Trophoblast cell (in vitro differentiated cells and primary cell): ENCODE results near the gene PSME3IP1.

Experiments used
- DNase-seq, 2 donors: peaks; one replicate each; pipeline ENCODE4 v3.0.0-alpha.2; 2016
- H2AFZ ChIP-seq: 2 replicates; pipeline ENCODE4 v1.6.1; 2013; ENCODE audit warnings: low read length, moderate library complexity, mild to moderate bottlenecking; ENCODE audit not compliant: insufficient read depth, poor library complexity
- H2AK5ac ChIP-seq: 2 replicates; pipeline ENCODE4 v1.6.1; 2013; ENCODE audit warnings: mild to moderate bottlenecking, low read length
- H2BK120ac ChIP-seq: 2 replicates; pipeline ENCODE4 v1.6.1; 2013; ENCODE audit warnings: low read length, mild to moderate bottlenecking, moderate library complexity; ENCODE audit not compliant: insufficient read depth, poor library complexity
- H2BK12ac ChIP-seq: 2 replicates; pipeline ENCODE4 v1.6.1; 2013; ENCODE audit warnings: mild to moderate bottlenecking, low read length, moderate library complexity
- H2BK5ac ChIP-seq: 2 replicates; pipeline ENCODE4 v1.6.1; 2013; ENCODE audit warnings: low read length, low read depth, moderate library complexity, mild to moderate bottlenecking; ENCODE audit not compliant: poor library complexity
- H3K14ac ChIP-seq: 2 replicates; pipeline ENCODE4 v1.6.1; 2013; ENCODE audit warnings: mild to moderate bottlenecking, low read length
- H3K18ac ChIP-seq: 2 replicates; pipeline ENCODE4 v1.6.1; 2013; ENCODE audit warnings: mild to moderate bottlenecking, low read length
- H3K23ac ChIP-seq: 2 replicates; pipeline ENCODE4 v1.6.1; 2013; ENCODE audit warnings: low read length
- H3K27ac ChIP-seq: 2 replicates; pipeline ENCODE4 v1.5.1; 2013; ENCODE audit warnings: low read depth, mild to moderate bottlenecking, inconsistent platforms, low read length, moderate library complexity
- H3K27me3 ChIP-seq: 2 replicates; pipeline ENCODE4 v1.6.1; 2013; ENCODE audit warnings: inconsistent platforms, mild to moderate bottlenecking, low read length, moderate library complexity; ENCODE audit not compliant: insufficient read depth
- H3K36me3 ChIP-seq, 2 experiments: 1 replicate in 1 of 2; 2 replicates in 1 of 2; pipeline ENCODE4 v1.6.1; 2013; ENCODE audit warnings: low read length in 2 of 2, mild to moderate bottlenecking in 2 of 2, moderate library complexity in 1 of 2; ENCODE audit not compliant: insufficient read depth in 2 of 2, control insufficient read depth in 1 of 2
- H3K4ac ChIP-seq: 2 replicates; pipeline ENCODE4 v1.6.1; 2013; ENCODE audit warnings: low read depth, mild to moderate bottlenecking, low read length, moderate library complexity
- H3K4me1 ChIP-seq, 2 experiments: 1 replicate in 1 of 2; 2 replicates in 1 of 2; pipeline ENCODE4 v1.6.1; 2013; ENCODE audit warnings: low read length in 2 of 2, mild to moderate bottlenecking in 2 of 2, moderate library complexity in 1 of 2; ENCODE audit not compliant: insufficient read depth in 2 of 2, control insufficient read depth in 1 of 2
- H3K4me2 ChIP-seq: 2 replicates; pipeline ENCODE4 v1.6.1; 2013; ENCODE audit warnings: inconsistent platforms, mild to moderate bottlenecking, low read length, moderate library complexity
- H3K4me3 ChIP-seq: 2 replicates; pipeline ENCODE4 v1.5.1; 2013; ENCODE audit warnings: mild to moderate bottlenecking, low read depth, low read length, inconsistent platforms
- H3K79me1 ChIP-seq: one replicate; pipeline ENCODE4 v1.6.1; 2013; ENCODE audit warnings: low read length
- H3K79me2 ChIP-seq: 2 replicates; pipeline ENCODE4 v1.6.1; 2013; ENCODE audit warnings: low read length, mild to moderate bottlenecking; ENCODE audit not compliant: control insufficient read depth, insufficient read depth, poor library complexity
- H3K9ac ChIP-seq: 2 replicates; pipeline ENCODE4 v1.6.1; 2013; ENCODE audit warnings: mild to moderate bottlenecking, low read length
- H3K9me3 ChIP-seq: 2 replicates; pipeline ENCODE4 v1.6.1; 2013; ENCODE audit warnings: low read depth, mild to moderate bottlenecking, control low read depth, inconsistent platforms, low read length; ENCODE audit not compliant: insufficient read depth
- H4K12ac ChIP-seq: 2 replicates; pipeline ENCODE4 v1.6.1; 2013; ENCODE audit warnings: low read depth, mild to moderate bottlenecking, low read length, moderate library complexity
- H4K8ac ChIP-seq: 2 replicates; pipeline ENCODE4 v1.6.1; 2013; ENCODE audit warnings: low read depth, mild to moderate bottlenecking, low read length, moderate library complexity
- H4K91ac ChIP-seq: one replicate; pipeline ENCODE4 v1.6.1; 2013; ENCODE audit warnings: low read depth, mild to moderate bottlenecking, low read length, moderate library complexity
- WGBS: extraction: QIAGEN DNeasy Blood & Tissue Kit; methylation state at CpG from one replicate; pipeline ENCODE4 v1.1.7; 2013; ENCODE audit warnings: missing lambda C conversion rate; ENCODE audit not compliant: insufficient read length, insufficient coverage; ENCODE audit errors: extremely low coverage; 5-methylcytosine and 5-hydroxymethylcytosine counted together

The PSME3IP1 gene

GRCh38 chr16:57175896-57176295, 9.9 kb downstream of the PSME3IP1 start:
- Histone ChIP-seq H3K79me2 (no peaks in the 10 kb centered on the region), H3K18ac (no peak overlapping the region), H2AK5ac (no peak overlapping the region), H3K4me3 (no peak overlapping the region), H3K4ac (no peak overlapping the region), H4K8ac (no peak overlapping the region), H4K91ac (no peak overlapping the region), H2AFZ (no peak overlapping the region), H4K12ac (no peak overlapping the region), H3K27ac (peak overlapping the region; percentile 16), H3K36me3 (peaks cover 9 to 19% of the 10 kb centered on the region in 2 experiments), H3K14ac (no peak overlapping the region), H2BK120ac (no peak overlapping the region), H3K9me3 (no peaks in the 10 kb centered on the region), H3K4me1 (no peaks in the 10 kb centered on the region), H2BK5ac (no peak overlapping the region), H3K79me1 (no peaks in the 10 kb centered on the region), H3K27me3 (no peaks in the 10 kb centered on the region), H2BK12ac (no peak overlapping the region), H3K23ac (no peak overlapping the region), H3K9ac (no peak overlapping the region), H3K4me2 (no peak overlapping the region)
- WGBS, result no CpG with 5 or more reads among the region's 5 CpGs
- DNase-seq, result peak in 1 of 2 donors; percentile 51

GRCh38 chr16:57172721-57173290, 13.0 kb downstream of the PSME3IP1 start:
- no peak overlapping the region for H4K12ac ChIP-seq
- no peak for DNase-seq
- no peak overlapping the region for H3K4ac ChIP-seq
- H2BK12ac ChIP-seq, result no peak overlapping the region
- no peak overlapping the region for H2BK120ac ChIP-seq
- H3K4me1 ChIP-seq, result no peaks in the 10 kb centered on the region
- H3K4me3 ChIP-seq, result no peak overlapping the region
- H3K79me2 ChIP-seq, result no peaks in the 10 kb centered on the region
- no peak overlapping the region for H2AFZ ChIP-seq
- H3K4me2 ChIP-seq, result no peak overlapping the region
- H3K36me3 ChIP-seq, result peaks cover 16 to 22% of the 10 kb centered on the region in 2 experiments
- H3K9me3 ChIP-seq, result no peaks in the 10 kb centered on the region
- H3K27me3 ChIP-seq, result no peaks in the 10 kb centered on the region
- no CpG with 5 or more reads among the region's 5 CpGs for WGBS
- H4K8ac ChIP-seq, result no peak overlapping the region
- no peak overlapping the region for H4K91ac ChIP-seq
- no peak overlapping the region for H3K14ac ChIP-seq
- H3K27ac ChIP-seq, result no peak overlapping the region
- H2AK5ac ChIP-seq, result no peak overlapping the region
- no peaks in the 10 kb centered on the region for H3K79me1 ChIP-seq
- no peak overlapping the region for H3K18ac ChIP-seq
- no peak overlapping the region for H3K23ac ChIP-seq
- no peak overlapping the region for H2BK5ac ChIP-seq
- no peak overlapping the region for H3K9ac ChIP-seq

GRCh38 chr16:57169327-57169726, 16.5 kb downstream of the PSME3IP1 start:
- no peak overlapping the region for H2BK120ac ChIP-seq
- H3K36me3 ChIP-seq, result peaks cover 25 to 39% of the 10 kb centered on the region in 2 experiments
- no peak overlapping the region for H2BK12ac ChIP-seq
- no peak overlapping the region for H4K12ac ChIP-seq
- H3K27ac ChIP-seq, result peak overlapping the region; percentile 9
- H3K27me3 ChIP-seq, result no peaks in the 10 kb centered on the region
- no peaks in the 10 kb centered on the region for H3K79me1 ChIP-seq
- no peak overlapping the region for H3K4me2 ChIP-seq
- H2AFZ ChIP-seq, result no peak overlapping the region
- no peak overlapping the region for H2BK5ac ChIP-seq
- H3K79me2 ChIP-seq, result no peaks in the 10 kb centered on the region
- no peak overlapping the region for H3K18ac ChIP-seq
- no peak overlapping the region for H4K8ac ChIP-seq
- no peaks in the 10 kb centered on the region for H3K9me3 ChIP-seq
- H2AK5ac ChIP-seq, result no peak overlapping the region
- no peak overlapping the region for H4K91ac ChIP-seq
- no peak overlapping the region for H3K14ac ChIP-seq
- H3K23ac ChIP-seq, result no peak overlapping the region
- H3K4ac ChIP-seq, result no peak overlapping the region
- no peaks in the 10 kb centered on the region for H3K4me1 ChIP-seq
- DNase-seq, result no peak
- H3K9ac ChIP-seq, result no peak overlapping the region
- no peak overlapping the region for H3K4me3 ChIP-seq

GRCh38 chr16:57167953-57168352, 17.9 kb downstream of the PSME3IP1 start:
- Histone ChIP-seq H2AK5ac (no peak overlapping the region), H2AFZ (no peak overlapping the region), H3K27me3 (no peaks in the 10 kb centered on the region), H2BK12ac (no peak overlapping the region), H3K27ac (no peak overlapping the region), H4K12ac (no peak overlapping the region), H3K79me1 (no peaks in the 10 kb centered on the region), H2BK5ac (no peak overlapping the region), H3K4me2 (no peak overlapping the region), H3K14ac (no peak overlapping the region), H3K36me3 (peaks cover 18 to 40% of the 10 kb centered on the region in 2 experiments), H3K9ac (no peak overlapping the region), H3K4me1 (no peaks in the 10 kb centered on the region), H3K4me3 (no peak overlapping the region), H4K91ac (no peak overlapping the region), H4K8ac (no peak overlapping the region), H3K9me3 (no peaks in the 10 kb centered on the region), H2BK120ac (no peak overlapping the region), H3K79me2 (no peaks in the 10 kb centered on the region), H3K18ac (no peak overlapping the region), H3K23ac (no peak overlapping the region), H3K4ac (no peak overlapping the region)
- no CpG with 5 or more reads among the region's 4 CpGs for WGBS
- peak in 1 of 2 donors; percentile 69 for DNase-seq
